Dedifferentiated amniotic fluid mesenchymal stem cell (primary cell): ENCODE data around the gene TRAF3IP1.
"Not testable (repeated sequence)": the region's sequence is repeated elsewhere in the genome, so short reads cannot be mapped to it uniquely, and the experiment has no call there.

ENCODE experiments used
- DNase-seq: peaks from one replicate; pipeline ENCODE4 v3.0.0-alpha.2; 2016; ENCODE audit errors: extremely low spot score

The TRAF3IP1 gene

DNA sequence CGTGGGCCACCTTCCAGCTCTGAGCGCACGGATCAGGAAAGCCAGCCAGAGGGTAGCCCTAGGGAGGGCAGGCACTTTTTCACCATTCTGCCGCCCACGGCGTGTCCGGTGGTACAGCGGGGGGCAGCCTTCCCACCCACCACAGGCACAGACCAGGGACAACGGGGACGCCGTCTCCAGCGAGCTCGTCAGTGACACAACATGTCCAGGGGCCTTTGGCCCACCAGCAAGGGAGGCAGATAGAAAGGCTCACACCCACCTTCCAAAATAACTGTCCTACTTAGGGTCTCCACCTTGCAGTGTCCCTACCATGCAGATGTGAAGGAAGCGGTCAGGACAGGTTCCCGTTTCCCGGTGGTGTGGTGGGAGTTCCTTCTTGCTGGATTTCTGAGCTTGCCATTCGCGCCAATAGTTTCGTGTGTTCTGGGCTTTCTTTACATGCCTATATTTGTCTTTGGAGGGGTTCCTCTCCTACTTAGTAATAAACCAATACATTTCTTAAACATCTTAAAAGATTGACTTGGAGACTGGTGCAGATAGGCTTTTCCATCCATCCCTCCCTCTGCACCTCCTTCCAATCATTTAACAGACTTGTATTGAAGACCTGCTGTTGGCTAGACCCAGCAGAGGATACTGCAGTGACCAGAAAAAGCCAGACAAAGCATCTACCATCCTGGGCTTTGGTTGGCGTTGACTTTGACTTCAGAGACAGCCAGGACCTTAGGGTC, 107.3 kb downstream of the TRAF3IP1 start:
- no peak for DNase-seq

DNA sequence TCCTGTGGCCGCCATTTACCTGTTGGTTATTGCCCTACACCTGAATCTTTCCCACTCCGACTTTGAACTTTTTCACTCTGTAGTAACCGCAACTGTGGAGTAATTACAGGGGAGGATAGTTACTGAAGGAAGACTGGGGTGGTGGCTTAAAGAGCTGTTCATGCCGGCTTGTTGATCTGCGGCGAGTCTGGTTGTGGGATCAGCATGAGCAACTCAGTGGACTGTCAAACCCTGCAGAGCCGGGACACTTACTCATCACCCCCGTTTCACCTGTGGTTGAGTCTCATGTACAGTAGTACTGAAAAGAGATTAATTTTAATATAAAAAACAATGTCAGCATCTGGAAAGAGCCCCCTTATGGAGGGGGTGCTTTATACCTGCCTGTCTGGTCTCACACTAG, 108.5 kb downstream of the TRAF3IP1 start:
- DNase-seq, result no peak

GRCh38 chr2:238430781-238431180, 110.5 kb downstream of the TRAF3IP1 start:
- DNase-seq, result no peak

- no peak for DNase-seq
Observed at GRCh38 chr2:238431456-238431855, 111.1 kb downstream of the TRAF3IP1 start.

- no peak for DNase-seq
Observed at GRCh38 chr2:238433300-238433915, 113.1 kb downstream of the TRAF3IP1 start.

GRCh38 chr2:238433941-238434845, 113.9 kb downstream of the TRAF3IP1 start:
- DNase-seq, result peak; percentile 92

GRCh38 chr2:238434846-238435751, 114.8 kb downstream of the TRAF3IP1 start:
- no peak for DNase-seq

DNA sequence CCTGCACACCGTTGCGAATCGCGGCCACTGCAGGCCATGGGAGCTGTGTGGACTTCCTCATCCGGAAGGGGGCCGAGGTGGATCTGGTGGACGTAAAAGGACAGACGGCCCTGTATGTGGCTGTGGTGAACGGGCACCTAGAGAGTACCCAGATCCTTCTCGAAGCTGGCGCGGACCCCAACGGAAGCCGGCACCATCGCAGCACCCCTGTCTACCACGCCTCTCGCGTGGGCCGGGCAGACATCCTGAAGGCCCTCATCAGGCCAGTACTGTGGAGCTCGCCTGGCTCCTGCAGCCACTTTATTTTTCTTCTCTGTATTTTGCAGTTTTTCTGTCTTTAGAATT, 115.4 kb downstream of the TRAF3IP1 start:
- no peak for DNase-seq

GRCh38 chr2:238438856-238439849, 118.8 kb downstream of the TRAF3IP1 start:
- DNase-seq, result peak; percentile 90

- DNase-seq, result no peak
Observed at GRCh38 chr2:238439917-238440316, 119.6 kb downstream of the TRAF3IP1 start.

DNA sequence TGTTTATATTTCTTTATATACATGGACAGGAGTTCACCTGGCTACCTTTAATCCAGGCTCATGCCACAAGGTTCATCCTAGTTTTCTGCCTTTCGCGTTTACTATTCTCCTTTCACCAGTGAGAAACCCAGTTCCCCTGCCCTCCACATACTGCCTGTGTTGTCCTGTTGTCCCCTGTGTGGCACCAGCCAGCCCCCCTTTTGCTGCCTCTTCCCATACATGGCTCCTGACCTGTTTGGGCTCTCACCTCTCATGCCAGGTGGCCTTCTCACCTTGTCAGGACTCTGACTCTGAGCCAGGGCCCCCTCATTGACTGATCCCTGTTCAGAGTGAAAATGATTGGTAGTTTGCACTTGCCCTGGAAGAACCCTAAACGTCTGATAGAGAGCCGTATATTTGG, 120.0 kb downstream of the TRAF3IP1 start:
- DNase-seq, result no peak

- DNase-seq, result no peak
Observed at GRCh38 chr2:238440767-238441166, 120.4 kb downstream of the TRAF3IP1 start.

DNA sequence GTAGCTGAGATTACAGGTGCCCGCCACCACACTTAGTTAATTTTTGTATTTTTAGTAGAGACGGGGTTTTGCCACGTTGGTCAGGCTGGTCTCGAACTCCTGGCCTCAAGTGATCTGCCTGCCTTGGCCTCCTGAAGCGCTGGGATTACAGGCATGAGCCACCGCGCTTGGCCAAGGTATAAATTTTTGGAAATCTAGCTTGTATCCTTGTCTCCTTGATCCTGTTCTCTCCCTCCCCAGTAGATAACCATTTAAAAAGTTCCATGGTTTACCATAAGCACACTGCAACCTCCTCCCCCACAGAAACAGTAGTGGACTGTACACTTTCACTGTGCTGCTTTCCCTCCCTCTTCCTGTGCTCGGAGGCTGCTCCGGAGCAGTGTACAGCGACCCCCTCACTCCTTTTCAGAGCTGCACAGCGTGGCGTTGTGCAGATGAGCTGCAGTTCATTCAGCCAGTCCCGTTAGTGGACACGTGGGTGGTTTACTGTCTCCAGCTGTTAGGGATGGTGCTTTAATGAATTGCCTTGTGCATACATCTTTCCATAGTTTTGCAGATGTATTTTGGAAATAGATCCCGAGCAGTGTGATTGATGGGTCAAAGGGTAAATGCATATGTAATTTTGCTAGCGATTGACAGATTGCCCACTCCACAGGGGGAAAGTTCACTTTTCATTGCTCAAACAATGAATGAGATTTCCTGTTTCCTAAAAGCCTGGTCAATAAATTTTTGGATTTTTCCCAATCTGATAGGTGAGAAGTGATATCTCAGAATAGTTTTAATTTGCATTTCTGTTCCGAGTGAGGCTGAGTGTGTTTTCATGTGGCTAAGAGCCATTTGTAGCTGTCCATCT, 121.2 kb downstream of the TRAF3IP1 start:
- no peak for DNase-seq

DNA sequence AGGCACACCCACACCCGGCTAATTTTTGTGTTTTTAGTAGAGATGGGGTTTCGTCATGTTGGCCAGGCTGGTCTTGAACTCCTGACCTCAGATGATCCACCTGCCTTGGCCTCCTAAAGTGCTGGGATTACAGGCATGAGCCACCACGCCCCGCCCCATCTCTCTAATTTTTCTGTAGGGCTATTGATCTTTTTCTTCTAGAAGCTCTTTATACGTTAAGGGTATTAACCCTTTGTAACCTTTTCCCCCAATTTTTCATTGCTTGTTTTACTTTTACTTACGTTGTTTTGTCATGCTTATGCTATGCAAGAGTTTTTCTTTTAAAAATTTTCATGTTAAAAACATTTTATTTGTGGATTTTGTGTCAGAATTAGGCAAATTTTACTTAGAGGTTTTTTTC, 121.9 kb downstream of the TRAF3IP1 start:
- DNase-seq, result not testable (repeated sequence)

DNA sequence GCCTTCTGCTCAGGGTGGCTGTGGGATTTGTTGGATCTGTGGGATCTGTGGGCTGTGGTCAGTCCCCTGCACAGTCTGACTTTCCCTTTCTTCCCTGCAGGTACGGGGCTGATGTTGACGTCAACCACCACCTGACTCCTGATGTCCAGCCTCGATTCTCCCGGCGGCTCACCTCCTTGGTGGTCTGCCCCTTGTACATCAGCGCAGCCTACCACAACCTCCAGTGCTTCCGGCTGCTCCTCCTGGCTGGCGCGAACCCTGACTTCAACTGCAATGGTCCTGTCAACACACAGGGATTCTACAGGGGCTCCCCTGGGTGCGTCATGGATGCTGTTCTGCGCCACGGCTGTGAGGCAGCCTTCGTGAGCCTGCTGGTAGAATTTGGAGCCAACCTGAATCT, 123.9 kb downstream of the TRAF3IP1 start:
- no peak for DNase-seq

GRCh38 chr2:238445409-238446190, 125.3 kb downstream of the TRAF3IP1 start:
- DNase-seq, result no peak

GRCh38 chr2:238446371-238446770, 126.1 kb downstream of the TRAF3IP1 start:
- no peak for DNase-seq
